ENCODE data around the gene ESYT1. TPM values are rescaled to one million over a fixed set of nuclear protein-coding genes. Genes with fewer than 3 reads are reported as not detected.
A peak's percentile ranks its signal among the peaks of the same experiment; 100 is the strongest.

Gene ESYT1
- total and polyA plus RNA-seq, 9 of the 15 experiments (the other 6 are each of a cell fraction or from before 2014, with no cell fraction given): 132 to 420 (median 164) TPM

DNA sequence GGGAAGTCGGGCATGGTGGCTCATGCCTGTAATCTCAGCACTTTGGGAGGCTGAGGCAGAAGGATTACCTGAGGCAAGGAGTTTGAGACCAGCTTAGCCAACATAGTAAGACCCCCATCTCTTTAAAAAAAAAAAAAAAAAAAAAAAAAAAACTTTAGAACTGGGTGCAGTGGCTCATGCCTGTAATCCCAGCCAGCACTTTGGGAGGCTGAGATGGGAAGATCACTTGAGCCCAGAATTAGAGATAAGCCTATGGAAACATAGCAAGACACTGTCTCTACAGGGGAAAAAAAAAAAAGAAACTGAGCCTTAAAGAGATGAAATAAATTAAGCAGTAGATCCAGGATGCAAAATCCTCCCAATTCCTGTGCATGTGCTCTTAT is 25.4 kb upstream of the ESYT1 start:
- peaks cover 10% of the 10 kb centered on the region for H4K20me1 ChIP-seq (replicated peaks; ENCODE audit: control insufficient read depth, insufficient read depth, low read length)
- peaks cover 11 to 25% of the 10 kb centered on the region in 2 experiments for H3K4me1 ChIP-seq (replicated peaks in 1 of 2; ENCODE audit: control insufficient read depth in 2 of 2, insufficient read depth in 2 of 2, low read length in 2 of 2)
- no peaks in the 10 kb centered on the region for H3K9me1 ChIP-seq (ENCODE audit: control insufficient read depth, insufficient read depth, low read length)
- H3K79me2 ChIP-seq (ENCODE audit: control insufficient read depth, insufficient read depth, low read length): peaks cover 37% of the 10 kb centered on the region
- H3K4me3 ChIP-seq: no peak overlapping the region
- DNase-seq (ENCODE audit: extremely low read depth in 1 of 4, low spot score in 3 of 4) (no peak), ATAC-seq (no peak), FAIRE-seq (peak; percentile 48)
- no peak overlapping the region for H2AFZ ChIP-seq (ENCODE audit: low read depth, low read length)
- in situ Hi-C loops (cut with MboI): no loop called here
- POLR2A ChIA-PET: interaction anchor here (0.9 to 7.8 kb wide), 3 partner anchors 14 to 58 kb away, joined by 3 to 125 read pairs (median 5); partner anchors contain the start of genes ERBB3, RPL41 and ZC3H10
- H3K27me3 ChIP-seq (ENCODE audit: control insufficient read depth in 2 of 2, insufficient read depth in 2 of 2, low read length in 2 of 2): no peaks in the 10 kb centered on the region
- 0 out of 2 replicates have a peak, but pooled peaks cover 2% of the 10 kb centered on the region for H3K9me3 ChIP-seq (replicated peaks; ENCODE audit: control insufficient read depth, insufficient read depth, low read depth, low read length)
- CTCF ChIA-PET (ENCODE audit: low intra/inter-chr PET ratio): no interaction called here
- WGBS (ENCODE audit: insufficient coverage, low coverage, missing lambda C conversion rate): 0% methylated on average over 1 of the region's 1 CpG
- peaks cover 25% of the 10 kb centered on the region for H3K36me3 ChIP-seq (ENCODE audit: control insufficient read depth, insufficient read depth, low read length)
- H3K27ac ChIP-seq (ENCODE audit: extremely low read depth, low read depth, low read length): no peak overlapping the region
- H3K4me2 ChIP-seq (ENCODE audit: insufficient read depth, low read length): no peak overlapping the region
- intact Hi-C loops (cut with micrococcal nuclease): no loop called here
- no TSS peak for BruUV-seq (replicated peaks)
- H3K9ac ChIP-seq (ENCODE audit: insufficient read depth in 1 of 2, low read depth in 2 of 2, low read length in 2 of 2): no peak overlapping the region; a peak in 1 of 4 replicates
- TF ChIP-seq, protein P1, sequence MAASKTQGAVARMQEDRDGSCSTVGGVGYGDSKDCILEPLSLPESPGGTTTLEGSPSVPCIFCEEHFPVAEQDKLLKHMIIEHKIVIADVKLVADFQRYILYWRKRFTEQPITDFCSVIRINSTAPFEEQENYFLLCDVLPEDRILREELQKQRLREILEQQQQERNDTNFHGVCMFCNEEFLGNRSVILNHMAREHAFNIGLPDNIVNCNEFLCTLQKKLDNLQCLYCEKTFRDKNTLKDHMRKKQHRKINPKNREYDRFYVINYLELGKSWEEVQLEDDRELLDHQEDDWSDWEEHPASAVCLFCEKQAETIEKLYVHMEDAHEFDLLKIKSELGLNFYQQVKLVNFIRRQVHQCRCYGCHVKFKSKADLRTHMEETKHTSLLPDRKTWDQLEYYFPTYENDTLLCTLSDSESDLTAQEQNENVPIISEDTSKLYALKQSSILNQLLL (CRISPR knock-in tag; IDR thresholded peaks at IDR 0.05; ENCODE audit: borderline replicate concordance): no peak
- no peak for TF ChIP-seq SMARCC2 (IDR thresholded peaks at IDR 0.05; ENCODE audit: low read depth)
- no peak for TF ChIP-seq SRSF3 (IDR thresholded peaks at IDR 0.05; ENCODE audit: insufficient read depth, low read length)
- no peak for TF ChIP-seq RFX7 (CRISPR knock-in tag; IDR thresholded peaks at IDR 0.05)
- TF ChIP-seq NONO (IDR thresholded peaks at IDR 0.05; ENCODE audit: low read depth in 2 of 2, low read length in 1 of 2): no peak
- TF ChIP-seq, protein P2, sequence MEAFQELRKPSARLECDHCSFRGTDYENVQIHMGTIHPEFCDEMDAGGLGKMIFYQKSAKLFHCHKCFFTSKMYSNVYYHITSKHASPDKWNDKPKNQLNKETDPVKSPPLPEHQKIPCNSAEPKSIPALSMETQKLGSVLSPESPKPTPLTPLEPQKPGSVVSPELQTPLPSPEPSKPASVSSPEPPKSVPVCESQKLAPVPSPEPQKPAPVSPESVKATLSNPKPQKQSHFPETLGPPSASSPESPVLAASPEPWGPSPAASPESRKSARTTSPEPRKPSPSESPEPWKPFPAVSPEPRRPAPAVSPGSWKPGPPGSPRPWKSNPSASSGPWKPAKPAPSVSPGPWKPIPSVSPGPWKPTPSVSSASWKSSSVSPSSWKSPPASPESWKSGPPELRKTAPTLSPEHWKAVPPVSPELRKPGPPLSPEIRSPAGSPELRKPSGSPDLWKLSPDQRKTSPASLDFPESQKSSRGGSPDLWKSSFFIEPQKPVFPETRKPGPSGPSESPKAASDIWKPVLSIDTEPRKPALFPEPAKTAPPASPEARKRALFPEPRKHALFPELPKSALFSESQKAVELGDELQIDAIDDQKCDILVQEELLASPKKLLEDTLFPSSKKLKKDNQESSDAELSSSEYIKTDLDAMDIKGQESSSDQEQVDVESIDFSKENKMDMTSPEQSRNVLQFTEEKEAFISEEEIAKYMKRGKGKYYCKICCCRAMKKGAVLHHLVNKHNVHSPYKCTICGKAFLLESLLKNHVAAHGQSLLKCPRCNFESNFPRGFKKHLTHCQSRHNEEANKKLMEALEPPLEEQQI (IDR thresholded peaks at IDR 0.05): no peak
- TF ChIP-seq FOXK1 (CRISPR knock-in tag; IDR thresholded peaks at IDR 0.05; ENCODE audit: borderline replicate concordance): no peak
- TF ChIP-seq TFAM (CRISPR knock-in tag; conservative IDR thresholded peaks at IDR 0.05): no peak
- TF ChIP-seq RCOR1 (IDR thresholded peaks at IDR 0.05; ENCODE audit: borderline replicate concordance in 1 of 2, low read depth in 2 of 2, low read length in 2 of 2): no peak
- no peak for TF ChIP-seq PBX2 (CRISPR knock-in tag; IDR thresholded peaks at IDR 0.05; ENCODE audit: low read depth)
- TF ChIP-seq PBX2 (tag; conservative IDR thresholded peaks at IDR 0.05; ENCODE audit: low read depth): no peak
- no peak for TF ChIP-seq ZNF324 (CRISPR knock-in tag; IDR thresholded peaks at IDR 0.05)
- TF ChIP-seq, protein P3, sequence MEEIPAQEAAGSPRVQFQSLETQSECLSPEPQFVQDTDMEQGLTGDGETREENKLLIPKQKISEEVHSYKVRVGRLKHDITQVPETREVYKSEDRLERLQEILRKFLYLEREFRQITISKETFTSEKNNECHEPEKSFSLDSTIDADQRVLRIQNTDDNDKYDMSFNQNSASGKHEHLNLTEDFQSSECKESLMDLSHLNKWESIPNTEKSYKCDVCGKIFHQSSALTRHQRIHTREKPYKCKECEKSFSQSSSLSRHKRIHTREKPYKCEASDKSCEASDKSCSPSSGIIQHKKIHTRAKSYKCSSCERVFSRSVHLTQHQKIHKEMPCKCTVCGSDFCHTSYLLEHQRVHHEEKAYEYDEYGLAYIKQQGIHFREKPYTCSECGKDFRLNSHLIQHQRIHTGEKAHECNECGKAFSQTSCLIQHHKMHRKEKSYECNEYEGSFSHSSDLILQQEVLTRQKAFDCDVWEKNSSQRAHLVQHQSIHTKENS (CRISPR knock-in tag; IDR thresholded peaks at IDR 0.05): no peak
- no peak for TF ChIP-seq TAL1 (IDR thresholded peaks at IDR 0.05)
- no peak for TF ChIP-seq MCM3 (IDR thresholded peaks at IDR 0.05)
- TF ChIP-seq CEBPB (tag; IDR thresholded peaks at IDR 0.05): no peak
- no peak for TF ChIP-seq ZKSCAN1 (IDR thresholded peaks at IDR 0.05; ENCODE audit: low read depth, low read length)

All from K562 (cell line).